Activated CD8-positive, alpha-beta T cell treated with anti-CD3 and anti-CD28 coated beads for 36 hours (primary cell): Measurements from ENCODE around the gene SLC6A1. TPM values are rescaled to one million over a fixed set of nuclear protein-coding genes. Genes with fewer than 3 reads are reported as not detected.

Experiments
- ATAC-seq: fragments of 200-7000 bp; cut with Tn5 transposase; one replicate; pipeline ENCODE4 v1.10.0; 2021; ENCODE audit warnings: mild to moderate bottlenecking, moderate library complexity
- CTCF ChIA-PET: fragments of 350-600 bp; sonication (Branson Sonifier 250); formaldehyde crosslinking; loops from one replicate; lab custom pipeline; 2021; ENCODE audit warnings: antibody characterized with exemption; lab: Charles Lee
- POLR2A ChIA-PET: fragments of 350-600 bp; sonication (Branson Sonifier 250); formaldehyde crosslinking; loops from one replicate; lab custom pipeline; 2021; ENCODE audit warnings: antibody characterized with exemption; lab: Charles Lee
- DNase-seq: peaks from one replicate; pipeline ENCODE4 v3.0.0-alpha.2; 2020
- H3K27ac Mint-ChIP-seq: one replicate; pipeline ENCODE4 v1.8.0; 2021; ENCODE audit warnings: mild to moderate bottlenecking, mixed read lengths
- H3K27me3 Mint-ChIP-seq: one replicate; pipeline ENCODE4 v1.8.0; 2021; ENCODE audit warnings: mixed read lengths
- H3K36me3 Mint-ChIP-seq: one replicate; pipeline ENCODE4 v1.8.0; 2021; ENCODE audit warnings: low read depth, mixed read lengths
- H3K4me1 Mint-ChIP-seq: one replicate; pipeline ENCODE4 v1.8.0; 2021; ENCODE audit warnings: low read depth, mixed read lengths
- H3K4me3 Mint-ChIP-seq: one replicate; pipeline ENCODE4 v1.8.0; 2021; ENCODE audit warnings: mild to moderate bottlenecking, moderate library complexity, mixed read lengths
- H3K9me3 Mint-ChIP-seq: one replicate; pipeline ENCODE4 v1.8.0; 2021; ENCODE audit warnings: mixed read lengths
- CTCF ChIP-seq: fragments of 200-600 bp; IDR thresholded peaks from one replicate; pipeline ENCODE4 v1.8.0; 2022; ENCODE audit warnings: antibody characterized with exemption, mild to moderate bottlenecking
- intact Hi-C: fragments of 100-400 bp; cut with micrococcal nuclease; formaldehyde crosslinking; loops from one replicate; pipeline ENCODE4 v1.10.0; 2022
- total RNA-seq, 2 experiments: library from RNA; stranded (reverse); gene quantifications; one replicate each; pipeline ENCODE4 v1.2.3, GENCODE V29; 2021

Gene SLC6A1
- not detected for total RNA-seq

GRCh38 chr3:10992017-10992942 is at the start of gene SLC6A1:
SLC6A1 (plus strand) TSS chr3:10992748; CDS start chr3:11017212, 24,464 bp downstream.
- H3K9me3 Mint-ChIP-seq: no peaks in the 10 kb centered on the region
- ATAC-seq: peak; percentile 37
- no peak for TF ChIP-seq CTCF
- intact Hi-C loops: no loop called here
- peaks cover 4% of the 10 kb centered on the region for H3K4me1 Mint-ChIP-seq
- no peak within 1 kb of the TSS for H3K4me3 Mint-ChIP-seq
- no peaks in the 10 kb centered on the region for H3K36me3 Mint-ChIP-seq
- ChIA-PET CTCF (no interaction called here), POLR2A (no interaction called here)
- H3K27ac Mint-ChIP-seq: no peak within 1 kb of the TSS
- H3K27me3 Mint-ChIP-seq: peaks cover 44% of the 10 kb centered on the region
- no peak for DNase-seq

- DNase-seq (no peak), ATAC-seq (no peak)
- peaks cover 2% of the 10 kb centered on the region for H3K9me3 Mint-ChIP-seq
- POLR2A ChIA-PET: no interaction called here
- H3K4me1 Mint-ChIP-seq: no peaks in the 10 kb centered on the region
- peaks cover 10% of the 10 kb centered on the region for H3K27me3 Mint-ChIP-seq
- no peak overlapping the region for H3K4me3 Mint-ChIP-seq
- no peak for TF ChIP-seq CTCF
- no peak overlapping the region for H3K27ac Mint-ChIP-seq
- intact Hi-C loops: no loop called here
- H3K36me3 Mint-ChIP-seq: no peaks in the 10 kb centered on the region
- CTCF ChIA-PET: interaction anchor here (0.6 to 6.6 kb wide), 10 partner anchors 10 to 875 kb away, joined by 3 to 55 read pairs (median 5); no protein-coding TSS in a partner anchor
Measured at GRCh38 chr3:10944866-10945265, 47.7 kb upstream of the SLC6A1 start.

GRCh38 chr3:10945683-10946287 is 46.8 kb upstream of the SLC6A1 start:
- H3K36me3 Mint-ChIP-seq: no peaks in the 10 kb centered on the region
- no peak overlapping the region for H3K4me3 Mint-ChIP-seq
- ChIA-PET POLR2A (no interaction called here), CTCF (interaction anchor here (0.6 to 6.6 kb wide), 15 partner anchors 9 to 874 kb away, joined by 3 to 55 read pairs (median 4); no protein-coding TSS in a partner anchor)
- DNase-seq (peak; percentile 67), ATAC-seq (peak; percentile 67)
- no peaks in the 10 kb centered on the region for H3K4me1 Mint-ChIP-seq
- peak; percentile 82 for TF ChIP-seq CTCF
- H3K9me3 Mint-ChIP-seq: peaks cover 2% of the 10 kb centered on the region
- intact Hi-C loops: loop anchor here (2.0 kb wide), 1 partner anchor 113 kb away; no protein-coding TSS in a partner anchor
- no peak overlapping the region for H3K27ac Mint-ChIP-seq
- peaks cover 10% of the 10 kb centered on the region for H3K27me3 Mint-ChIP-seq

- intact Hi-C loops: loop anchor here (2.0 kb wide), 1 partner anchor 112 kb away; no protein-coding TSS in a partner anchor
- POLR2A ChIA-PET: no interaction called here
Measured at GRCh38 chr3:10946526-10946925, 46.0 kb upstream of the SLC6A1 start.

More at GRCh38 chr3:10946526-10946925, 46.0 kb upstream of the SLC6A1 start:
- Mint-ChIP-seq H3K27ac (no peak overlapping the region), H3K9me3 (peaks cover 2% of the 10 kb centered on the region), H3K27me3 (peaks cover 10% of the 10 kb centered on the region), H3K36me3 (no peaks in the 10 kb centered on the region), H3K4me1 (no peaks in the 10 kb centered on the region), H3K4me3 (no peak overlapping the region)
- no peak for DNase-seq
- no peak for ATAC-seq
- no peak for TF ChIP-seq CTCF
- CTCF ChIA-PET: interaction anchor here (0.9 to 6.6 kb wide), 9 partner anchors 12 to 741 kb away, joined by 3 to 55 read pairs (median 4); no protein-coding TSS in a partner anchor
